GM21619 (cell line): Measurements from ENCODE around the gene KIAA0232.

ENCODE experiments used
- ATAC-seq: cut with Tn5 transposase; IDR thresholded peaks from one replicate; pipeline ENCODE4 v1.9.1; 2021; ENCODE audit not compliant: unreplicated experiment

KIAA0232 gene

GRCh38 chr4:6913350-6913905, 130.9 kb downstream of the KIAA0232 start:
- no peak for ATAC-seq

GRCh38 chr4:6914448-6914847, 131.9 kb downstream of the KIAA0232 start:
- ATAC-seq, result no peak

GRCh38 chr4:6915041-6916005, 132.8 kb downstream of the KIAA0232 start:
- ATAC-seq, result no peak

- ATAC-seq, result no peak
These were observed 133.6 kb downstream of the KIAA0232 start for GRCh38 chr4:6916069-6916586.

- ATAC-seq, result no peak
These were observed 134.3 kb downstream of the KIAA0232 start for GRCh38 chr4:6916587-6917460.

- ATAC-seq, result peak; percentile 56
These were observed 135.1 kb downstream of the KIAA0232 start for GRCh38 chr4:6917461-6918271.

GRCh38 chr4:6918338-6918737, 135.8 kb downstream of the KIAA0232 start:
- ATAC-seq, result no peak

GRCh38 chr4:6920171-6920570, 137.6 kb downstream of the KIAA0232 start:
- no peak for ATAC-seq

GRCh38 chr4:6923507-6923906, 141.0 kb downstream of the KIAA0232 start:
- ATAC-seq, result no peak

- ATAC-seq, result no peak
These were observed 141.8 kb downstream of the KIAA0232 start for GRCh38 chr4:6924361-6924779.

GRCh38 chr4:6925357-6925836, 142.9 kb downstream of the KIAA0232 start:
- no peak for ATAC-seq

GRCh38 chr4:6926081-6926480, 143.6 kb downstream of the KIAA0232 start:
- no peak for ATAC-seq

GRCh38 chr4:6926681-6927478, 144.4 kb downstream of the KIAA0232 start:
- no peak for ATAC-seq

- no peak for ATAC-seq
These were observed 145.6 kb downstream of the KIAA0232 start for GRCh38 chr4:6928081-6928480.

- no peak for ATAC-seq
These were observed 146.8 kb downstream of the KIAA0232 start for GRCh38 chr4:6929339-6929811.

- ATAC-seq, result no peak
These were observed 147.4 kb downstream of the KIAA0232 start for GRCh38 chr4:6929812-6930464.

- no peak for ATAC-seq
These were observed 149.9 kb downstream of the KIAA0232 start for GRCh38 chr4:6932475-6932874.

- ATAC-seq, result no peak
These were observed 150.4 kb downstream of the KIAA0232 start for GRCh38 chr4:6932918-6933317.
